ENCODE data around the gene NKIRAS1.
"Not testable (repeated sequence)": the region's sequence is repeated elsewhere in the genome, so short reads cannot be mapped to it uniquely, and the experiment has no call there.

Gene NKIRAS1

GRCh38 chr3:23915537-23916108 lies 1.2 kb downstream of the NKIRAS1 start:
- Histone ChIP-seq H3K18ac (ENCODE audit: low read depth in 1 of 2, low read length in 2 of 2) (no peak overlapping the region), H3K4me3 (ENCODE audit: insufficient read depth in 1 of 2, low read depth in 1 of 2, low read length in 2 of 2) (peak overlapping the region in 1 of 2 experiments; percentile 92), H3K27me3 (ENCODE audit: control insufficient read depth in 1 of 2, insufficient read depth in 1 of 2, low read length in 2 of 2) (no peaks in the 10 kb centered on the region)

GRCh38 chr3:23913873-23914743 lies 2.7 kb downstream of the NKIRAS1 start:
- Histone ChIP-seq H3K9ac (ENCODE audit: low read length) (peak overlapping the region; percentile 97), H3K4me3 (ENCODE audit: insufficient read depth in 1 of 2, low read depth in 1 of 2, low read length in 2 of 2) (no peak overlapping the region), H2BK15ac (ENCODE audit: low read depth, poor library complexity, severe bottlenecking) (no peak overlapping the region), H2AK5ac (ENCODE audit: low read length, severe bottlenecking) (no peak overlapping the region), H3K23ac (ENCODE audit: low read length in 2 of 2) (no peak overlapping the region), H2BK120ac (ENCODE audit: low read depth, low read length) (no peak overlapping the region), H3K36me3 (ENCODE audit: control insufficient read depth in 1 of 2, insufficient read depth in 2 of 2, low read depth in 1 of 2, low read length in 2 of 2) (peaks cover 8 to 31% of the 10 kb centered on the region in 2 experiments), H2AFZ (ENCODE audit: low read depth, low read length) (no peak overlapping the region), H3K4me2 (ENCODE audit: low read length, poor library complexity, severe bottlenecking) (no peak overlapping the region), H3K18ac (ENCODE audit: low read depth in 1 of 2, low read length in 2 of 2) (no peak overlapping the region), H2BK5ac (ENCODE audit: low read depth, low read length, poor library complexity, severe bottlenecking) (no peak overlapping the region), H2BK12ac (ENCODE audit: low read length in 2 of 2) (no peak overlapping the region), H4K91ac (ENCODE audit: low read length) (no peak overlapping the region), H3K27ac (ENCODE audit: low read length, poor library complexity, severe bottlenecking) (no peak overlapping the region), H3K27me3 (ENCODE audit: control insufficient read depth in 1 of 2, insufficient read depth in 1 of 2, low read length in 2 of 2) (no peaks in the 10 kb centered on the region), H3K4ac (ENCODE audit: low read depth in 1 of 2, low read length in 2 of 2) (no peak overlapping the region), H3K4me1 (ENCODE audit: control insufficient read depth, insufficient read depth, low read depth, low read length) (no peaks in the 10 kb centered on the region), H3K79me1 (replicated peaks; ENCODE audit: low read length, poor library complexity, severe bottlenecking) (peaks cover 9% of the 10 kb centered on the region), H3K9me3 (ENCODE audit: control insufficient read depth, low read length) (no peaks in the 10 kb centered on the region), H3K14ac (ENCODE audit: low read length in 2 of 2) (no peak overlapping the region), H4K8ac (ENCODE audit: low read length) (no peak overlapping the region)
- DNase-seq: no peak
- WGBS: 100% methylated on average over 1 of the region's 3 CpGs

More at GRCh38 chr3:23915537-23916108, 1.2 kb downstream of the NKIRAS1 start:
- Histone ChIP-seq H3K9me3 (ENCODE audit: control insufficient read depth, low read length) (no peaks in the 10 kb centered on the region), H2BK5ac (ENCODE audit: low read depth, low read length, poor library complexity, severe bottlenecking) (no peak overlapping the region), H3K9ac (ENCODE audit: low read length) (peak overlapping the region; percentile 97), H3K4ac (ENCODE audit: low read depth in 1 of 2, low read length in 2 of 2) (no peak overlapping the region), H3K14ac (ENCODE audit: low read length in 2 of 2) (peak overlapping the region in 1 of 2 experiments; percentile 20), H2BK12ac (ENCODE audit: low read length in 2 of 2) (no peak overlapping the region), H3K23ac (ENCODE audit: low read length in 2 of 2) (no peak overlapping the region), H3K27ac (ENCODE audit: low read length, poor library complexity, severe bottlenecking) (peak overlapping the region; percentile 29), H2AFZ (ENCODE audit: low read depth, low read length) (no peak overlapping the region), H2BK120ac (ENCODE audit: low read depth, low read length) (no peak overlapping the region), H3K4me2 (ENCODE audit: low read length, poor library complexity, severe bottlenecking) (peak overlapping the region; percentile 70), H2AK5ac (ENCODE audit: low read length, severe bottlenecking) (no peak overlapping the region), H3K4me1 (ENCODE audit: control insufficient read depth, insufficient read depth, low read depth, low read length) (no peaks in the 10 kb centered on the region), H4K91ac (ENCODE audit: low read length) (no peak overlapping the region), H3K79me1 (replicated peaks; ENCODE audit: low read length, poor library complexity, severe bottlenecking) (peaks cover 11% of the 10 kb centered on the region), H2BK15ac (ENCODE audit: low read depth, poor library complexity, severe bottlenecking) (no peak overlapping the region), H3K36me3 (ENCODE audit: control insufficient read depth in 1 of 2, insufficient read depth in 2 of 2, low read depth in 1 of 2, low read length in 2 of 2) (peaks cover 2 to 32% of the 10 kb centered on the region in 2 experiments), H4K8ac (ENCODE audit: low read length) (no peak overlapping the region)
- DNase-seq: peak; percentile 63
- WGBS: 48% methylated on average over 6 of the region's 7 CpGs

GRCh38 chr3:23913182-23913581 lies 3.6 kb downstream of the NKIRAS1 start:
- Histone ChIP-seq H3K79me1 (replicated peaks; ENCODE audit: low read length, poor library complexity, severe bottlenecking) (peaks cover 9% of the 10 kb centered on the region), H3K4me2 (ENCODE audit: low read length, poor library complexity, severe bottlenecking) (no peak overlapping the region), H3K9me3 (ENCODE audit: control insufficient read depth, low read length) (no peaks in the 10 kb centered on the region), H2BK12ac (ENCODE audit: low read length in 2 of 2) (no peak overlapping the region), H3K9ac (ENCODE audit: low read length) (no peak overlapping the region), H3K4me3 (ENCODE audit: insufficient read depth in 1 of 2, low read depth in 1 of 2, low read length in 2 of 2) (no peak overlapping the region), H3K18ac (ENCODE audit: low read depth in 1 of 2, low read length in 2 of 2) (no peak overlapping the region), H4K8ac (ENCODE audit: low read length) (no peak overlapping the region), H3K14ac (ENCODE audit: low read length in 2 of 2) (no peak overlapping the region), H2BK15ac (ENCODE audit: low read depth, poor library complexity, severe bottlenecking) (no peak overlapping the region), H3K23ac (ENCODE audit: low read length in 2 of 2) (no peak overlapping the region), H2BK120ac (ENCODE audit: low read depth, low read length) (no peak overlapping the region), H2AK5ac (ENCODE audit: low read length, severe bottlenecking) (no peak overlapping the region), H4K91ac (ENCODE audit: low read length) (no peak overlapping the region), H3K27ac (ENCODE audit: low read length, poor library complexity, severe bottlenecking) (no peak overlapping the region), H3K36me3 (ENCODE audit: control insufficient read depth in 1 of 2, insufficient read depth in 2 of 2, low read depth in 1 of 2, low read length in 2 of 2) (peaks cover 11 to 31% of the 10 kb centered on the region in 2 experiments), H3K27me3 (ENCODE audit: control insufficient read depth in 1 of 2, insufficient read depth in 1 of 2, low read length in 2 of 2) (no peaks in the 10 kb centered on the region), H2BK5ac (ENCODE audit: low read depth, low read length, poor library complexity, severe bottlenecking) (no peak overlapping the region), H3K4ac (ENCODE audit: low read depth in 1 of 2, low read length in 2 of 2) (no peak overlapping the region), H2AFZ (ENCODE audit: low read depth, low read length) (no peak overlapping the region), H3K4me1 (ENCODE audit: control insufficient read depth, insufficient read depth, low read depth, low read length) (no peaks in the 10 kb centered on the region)
- DNase-seq: no peak
- WGBS: no CpG with 5 or more reads among the region's 1 CpG

- DNase-seq; H4K91ac ChIP-seq (ENCODE audit: low read length); H2BK120ac ChIP-seq (ENCODE audit: low read depth, low read length); H2BK5ac ChIP-seq (ENCODE audit: low read depth, low read length, poor library complexity, severe bottlenecking); H3K9ac ChIP-seq (ENCODE audit: low read length); H3K4me3 ChIP-seq (ENCODE audit: insufficient read depth in 1 of 2, low read depth in 1 of 2, low read length in 2 of 2); H3K4me1 ChIP-seq (ENCODE audit: control insufficient read depth, insufficient read depth, low read depth, low read length); H3K9me3 ChIP-seq (ENCODE audit: control insufficient read depth, low read length); H2AK5ac ChIP-seq (ENCODE audit: low read length, severe bottlenecking); H4K8ac ChIP-seq (ENCODE audit: low read length); H2BK15ac ChIP-seq (ENCODE audit: low read depth, poor library complexity, severe bottlenecking); H3K14ac ChIP-seq (ENCODE audit: low read length in 2 of 2); H3K4ac ChIP-seq (ENCODE audit: low read depth in 1 of 2, low read length in 2 of 2); H3K27me3 ChIP-seq (ENCODE audit: control insufficient read depth in 1 of 2, insufficient read depth in 1 of 2, low read length in 2 of 2); H3K18ac ChIP-seq (ENCODE audit: low read depth in 1 of 2, low read length in 2 of 2); H3K4me2 ChIP-seq (ENCODE audit: low read length, poor library complexity, severe bottlenecking); H2BK12ac ChIP-seq (ENCODE audit: low read length in 2 of 2); H2AFZ ChIP-seq (ENCODE audit: low read depth, low read length); H3K27ac ChIP-seq (ENCODE audit: low read length, poor library complexity, severe bottlenecking); H3K23ac ChIP-seq (ENCODE audit: low read length in 2 of 2): not testable (repeated sequence)
- Histone ChIP-seq H3K36me3 (ENCODE audit: control insufficient read depth in 1 of 2, insufficient read depth in 2 of 2, low read depth in 1 of 2, low read length in 2 of 2) (peaks cover 11 to 36% of the 10 kb centered on the region in 2 experiments), H3K79me1 (replicated peaks; ENCODE audit: low read length, poor library complexity, severe bottlenecking) (peaks cover 10% of the 10 kb centered on the region)
- WGBS: 95% methylated on average over 2 of the region's 3 CpGs
These were observed 4.5 kb downstream of the NKIRAS1 start for GRCh38 chr3:23912335-23912734.

Data from mesenchymal stem cell (in vitro differentiated cells and primary cell).